OCI-LY1 (cell line): ENCODE measurements around the gene REXO4.

Experiments
- CTCF ChIP-seq: fragments of 200-600 bp; sonication (generic), shearing (Covaris generic); IDR thresholded peaks from 2 replicates; pipeline ENCODE4 v1.5.1; 2017; ENCODE audit warnings: mild to moderate bottlenecking, antibody characterized with exemption, low read length, moderate library complexity, mixed read lengths
- EZH2 ChIP-seq: fragments of 200-600 bp; sonication (generic), shearing (Covaris generic); IDR thresholded peaks from 2 replicates; pipeline ENCODE4 v1.8.0; 2017; ENCODE audit warnings: borderline replicate concordance, mixed run types, mild to moderate bottlenecking, antibody characterized with exemption, low read length, moderate library complexity, mixed read lengths

- TF ChIP-seq EZH2 (no peak), CTCF (no peak)
Measured at GRCh38 chr9:133415170-133415569, 2.6 kb downstream of the REXO4 start.
